ENCODE data around the gene AFAP1L1. TPM values are rescaled to one million over a fixed set of nuclear protein-coding genes. Genes with fewer than 3 reads are reported as not detected.

The AFAP1L1 gene
- total and polyA plus RNA-seq, 9 of the 15 experiments (the other 6 are each of a cell fraction or from before 2014, with no cell fraction given): 0.01 to 0.12 (median 0.03) TPM; not detected in 4

- TF ChIP-seq VEZF1 (CRISPR knock-in tag; IDR thresholded peaks at IDR 0.05) (no peak), SRF (CRISPR knock-in tag; IDR thresholded peaks at IDR 0.05) (no peak), CHD7 (IDR thresholded peaks at IDR 0.05; ENCODE audit: low read depth, low read length) (no peak), DPF2 (IDR thresholded peaks at IDR 0.05) (0 out of 2 replicates have a peak, but pooled peaks have one; percentile 22), FOXO4 (CRISPR knock-in tag; IDR thresholded peaks at IDR 0.05) (no peak), TEAD4 (IDR thresholded peaks at IDR 0.05; ENCODE audit: low read length) (peak; percentile 58; the same call in 1 of the 2 replicates), TEAD4 (CRISPR knock-in tag; IDR thresholded peaks at IDR 0.05; ENCODE audit: borderline replicate concordance) (no peak), ESRRA (IDR thresholded peaks at IDR 0.05; ENCODE audit: borderline replicate concordance, low read depth) (no peak), SNAPC5 (CRISPR knock-in tag; IDR thresholded peaks at IDR 0.05) (no peak), TAL1 (IDR thresholded peaks at IDR 0.05) (peak; percentile 30; the same call in 1 of the 2 replicates), PKNOX1 (IDR thresholded peaks at IDR 0.05) (no peak), ELF1 (tag; IDR thresholded peaks at IDR 0.05) (no peak)
These were observed 44.4 kb upstream of the AFAP1L1 start (continued) for GRCh38 chr5:149227168-149227826.

All from K562 (cell line).